HG03045 (cell line): ENCODE results near the gene UACA.
"Not testable (repeated sequence)": the region's sequence is repeated elsewhere in the genome, so short reads cannot be mapped to it uniquely, and the experiment has no call there.

Source experiments
- ATAC-seq: cut with Tn5 transposase; IDR thresholded peaks from one replicate; pipeline ENCODE4 v1.9.1; 2021; ENCODE audit warnings: mild to moderate bottlenecking, moderate library complexity; ENCODE audit not compliant: unreplicated experiment

UACA gene

GRCh38 chr15:70753101-70753829 lies 10.1 kb downstream of the UACA start:
- ATAC-seq: no peak

- no peak for ATAC-seq
Measured at GRCh38 chr15:70752193-70752635, 11.1 kb downstream of the UACA start.

DNA sequence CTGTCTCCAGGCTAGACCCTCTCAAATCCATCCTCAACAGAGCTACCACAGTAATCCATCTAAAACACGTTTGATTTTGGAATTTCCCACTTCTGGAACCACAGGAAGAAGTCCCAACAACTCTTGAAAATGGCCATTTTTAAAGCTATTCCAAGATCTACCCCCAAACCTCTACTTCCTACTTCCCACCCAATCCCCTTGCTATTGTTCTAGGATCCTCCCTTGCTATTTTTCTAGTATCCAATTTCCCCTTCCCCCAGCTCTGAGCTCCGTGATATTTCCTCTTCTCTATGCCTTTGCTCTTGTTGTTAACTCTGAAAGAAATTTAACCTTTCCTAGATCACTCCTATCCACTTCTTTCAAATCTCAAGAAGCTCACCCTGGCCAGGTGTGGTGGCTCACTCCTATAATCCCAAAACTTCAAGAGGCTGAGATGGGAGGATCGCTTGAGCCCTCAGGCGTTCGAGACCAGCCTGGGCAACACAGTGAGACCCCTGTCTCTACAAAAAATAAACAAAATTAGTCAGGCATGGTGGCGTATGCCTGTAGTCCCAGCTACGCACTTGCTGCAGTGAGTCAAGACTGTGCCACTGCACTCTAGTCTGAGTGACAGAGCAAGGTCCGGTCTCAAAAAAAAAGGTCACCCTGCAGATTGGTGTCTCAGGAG lies 13.0 kb downstream of the UACA start:
- no peak for ATAC-seq

DNA sequence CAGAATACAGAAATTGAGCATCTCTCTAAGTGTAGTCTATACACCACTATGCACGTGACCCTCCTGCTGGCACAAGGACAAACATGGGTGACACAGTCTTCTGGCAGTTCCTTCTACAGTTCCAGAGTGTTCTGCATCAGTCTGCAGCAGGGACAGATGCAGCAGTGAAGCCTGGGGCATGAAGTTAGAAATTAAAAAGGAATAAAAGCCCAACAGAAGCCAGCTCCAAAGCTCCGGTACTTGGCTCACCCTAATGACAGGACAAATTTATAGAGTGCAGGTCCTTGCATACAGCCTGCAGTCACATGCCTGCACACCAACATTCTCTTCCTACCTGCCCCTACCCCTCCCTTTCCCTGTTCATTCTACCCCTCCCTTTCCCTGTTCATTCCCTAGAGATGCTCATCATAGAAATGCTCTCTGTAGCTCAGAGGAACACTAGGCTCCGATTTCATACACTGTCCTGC lies 15.0 kb downstream of the UACA start:
- ATAC-seq: no peak

GRCh38 chr15:70746598-70746997 lies 16.8 kb downstream of the UACA start:
- ATAC-seq: not testable (repeated sequence)

DNA sequence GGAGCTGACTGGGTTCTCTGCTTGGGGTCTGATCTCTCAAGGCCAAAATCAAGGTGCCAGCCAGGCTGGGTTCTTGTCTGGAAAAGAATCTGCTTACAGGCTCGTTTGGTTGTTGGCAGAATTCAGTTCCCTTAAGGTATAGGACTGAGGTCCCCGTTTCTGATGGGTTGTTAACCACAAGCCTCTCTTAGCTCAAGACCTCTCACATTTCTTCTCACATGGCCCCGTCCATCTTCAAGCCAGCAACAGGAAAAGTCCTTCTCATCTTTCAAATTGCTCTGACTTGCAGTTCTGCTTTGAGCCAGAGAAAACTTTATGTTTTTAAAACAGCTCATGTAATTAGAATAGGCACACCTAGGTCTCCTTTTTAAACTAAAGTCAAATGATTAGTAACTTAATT lies 20.4 kb downstream of the UACA start:
- no peak for ATAC-seq

DNA sequence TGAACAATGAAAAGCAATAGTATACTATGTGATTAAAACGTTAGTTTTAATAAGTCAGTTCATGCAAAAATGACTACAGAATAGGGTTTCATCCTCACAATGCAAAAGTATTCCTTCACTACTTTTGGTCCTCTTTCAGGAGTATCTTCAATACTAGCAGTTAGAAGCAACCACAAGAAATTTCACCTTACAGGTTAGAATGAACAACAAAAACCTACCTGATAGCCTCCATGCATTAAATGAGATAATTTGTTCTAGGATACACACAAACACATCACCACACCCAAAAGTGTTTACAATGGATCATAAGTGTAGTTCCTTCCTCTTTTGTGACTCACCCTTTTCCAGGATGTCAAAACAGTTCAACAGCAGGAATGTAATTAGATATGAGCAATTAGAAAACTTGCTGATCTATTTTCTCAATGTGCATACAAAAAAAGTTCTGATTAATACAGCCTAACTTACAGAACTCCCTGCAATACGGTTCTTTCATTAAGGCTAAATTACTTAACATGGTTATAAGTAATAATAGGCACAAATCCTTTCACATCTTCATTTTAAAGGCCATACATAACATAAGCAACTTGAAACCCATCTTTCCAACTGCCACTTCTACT lies 21.6 kb downstream of the UACA start:
- no peak for ATAC-seq

DNA sequence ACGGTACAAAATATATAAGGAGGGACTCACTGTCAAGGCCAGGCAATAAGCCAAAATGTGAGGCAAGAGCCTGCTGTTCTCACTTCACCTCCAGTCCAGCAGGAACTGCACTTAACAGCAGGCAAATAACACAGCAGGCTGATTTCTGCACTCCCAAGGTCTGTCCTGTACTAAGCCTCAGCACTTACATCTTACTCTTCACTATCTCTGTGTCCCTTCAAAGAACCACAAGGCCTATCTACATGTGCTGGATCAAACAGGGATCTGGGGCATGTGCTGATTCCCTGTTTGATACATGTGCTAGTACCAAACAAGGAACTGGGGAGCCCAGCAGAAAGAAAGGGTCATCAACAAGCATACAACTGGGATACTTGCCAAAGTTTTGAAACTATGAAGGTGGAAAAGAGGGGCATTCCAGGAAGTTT lies 22.2 kb downstream of the UACA start:
- no peak for ATAC-seq

DNA sequence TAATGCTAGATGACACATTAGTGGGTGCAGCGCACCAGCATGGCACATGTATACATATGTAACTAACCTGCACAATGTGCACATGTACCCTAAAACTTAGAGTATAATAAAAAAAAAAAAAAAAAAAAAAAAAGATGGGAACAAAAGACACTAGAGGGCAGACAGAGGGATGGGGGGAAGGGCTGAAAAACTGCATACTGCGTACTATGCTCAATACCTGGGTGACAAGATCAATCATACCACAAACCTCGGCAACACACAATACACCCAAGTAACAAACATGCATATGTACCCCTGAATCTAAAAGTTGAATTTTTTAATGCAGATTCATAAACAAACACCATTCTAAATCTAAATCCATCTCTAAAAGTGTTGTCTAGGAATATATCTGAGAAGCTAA lies 28.3 kb downstream of the UACA start:
- ATAC-seq: not testable (repeated sequence)

DNA sequence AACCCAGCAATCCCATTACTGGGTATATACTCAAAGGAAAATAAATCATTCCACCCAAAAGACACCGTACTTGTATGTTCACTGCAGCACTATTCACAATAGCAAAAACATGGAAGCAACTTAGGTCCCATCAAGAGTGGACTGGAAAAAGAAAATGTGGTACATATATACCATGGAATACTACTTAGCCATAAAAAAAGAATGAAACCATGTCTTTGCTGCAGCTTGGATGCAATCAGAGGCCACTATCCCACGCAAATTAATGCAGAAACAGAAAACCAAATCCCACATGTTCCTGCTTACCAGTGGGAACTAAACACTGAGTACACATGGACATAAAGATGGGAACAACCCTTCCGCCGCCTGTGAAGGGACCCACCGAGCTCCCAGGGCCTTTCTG lies 34.2 kb downstream of the UACA start:
- no peak for ATAC-seq

DNA sequence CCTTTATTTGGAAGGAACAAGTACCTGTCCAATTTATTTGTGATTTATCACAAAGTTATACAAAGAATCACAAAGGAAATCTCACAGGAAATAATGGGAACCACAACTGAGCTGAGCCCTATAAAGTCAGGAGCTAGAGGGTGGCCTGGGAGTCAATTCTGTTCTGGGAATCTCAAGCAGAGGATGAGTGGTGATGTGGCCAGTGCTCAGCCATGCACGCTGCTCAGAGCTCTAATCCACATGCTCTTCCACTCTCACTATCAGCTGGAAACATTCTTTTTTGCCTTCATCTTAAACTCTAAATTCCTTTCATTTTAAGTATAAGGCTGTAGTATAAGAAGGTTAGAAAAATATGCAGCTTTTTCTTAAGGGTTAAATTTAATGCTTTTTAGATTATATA lies 36.6 kb downstream of the UACA start:
- no peak for ATAC-seq

DNA sequence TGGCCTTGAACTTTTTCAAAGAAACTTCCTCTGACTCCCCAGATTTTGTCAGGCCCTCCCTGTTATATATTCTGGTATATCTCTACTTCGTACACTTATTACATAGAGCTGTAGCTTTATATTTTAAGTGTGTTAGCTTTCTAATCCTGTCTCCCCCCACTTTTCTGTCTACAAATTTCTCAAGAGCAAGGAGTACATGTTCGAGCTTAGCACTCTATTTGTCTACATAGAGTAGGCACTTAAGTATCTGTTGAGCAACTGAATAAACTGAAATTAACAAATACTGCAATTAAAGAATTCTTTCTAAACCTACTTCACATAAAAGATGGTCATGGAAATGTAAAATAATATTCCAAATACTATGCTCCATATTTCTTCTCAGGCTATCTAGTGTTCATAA lies 39.4 kb downstream of the UACA start:
- no peak for ATAC-seq

- ATAC-seq: no peak
Measured at GRCh38 chr15:70723122-70723422, 40.3 kb downstream of the UACA start.

DNA sequence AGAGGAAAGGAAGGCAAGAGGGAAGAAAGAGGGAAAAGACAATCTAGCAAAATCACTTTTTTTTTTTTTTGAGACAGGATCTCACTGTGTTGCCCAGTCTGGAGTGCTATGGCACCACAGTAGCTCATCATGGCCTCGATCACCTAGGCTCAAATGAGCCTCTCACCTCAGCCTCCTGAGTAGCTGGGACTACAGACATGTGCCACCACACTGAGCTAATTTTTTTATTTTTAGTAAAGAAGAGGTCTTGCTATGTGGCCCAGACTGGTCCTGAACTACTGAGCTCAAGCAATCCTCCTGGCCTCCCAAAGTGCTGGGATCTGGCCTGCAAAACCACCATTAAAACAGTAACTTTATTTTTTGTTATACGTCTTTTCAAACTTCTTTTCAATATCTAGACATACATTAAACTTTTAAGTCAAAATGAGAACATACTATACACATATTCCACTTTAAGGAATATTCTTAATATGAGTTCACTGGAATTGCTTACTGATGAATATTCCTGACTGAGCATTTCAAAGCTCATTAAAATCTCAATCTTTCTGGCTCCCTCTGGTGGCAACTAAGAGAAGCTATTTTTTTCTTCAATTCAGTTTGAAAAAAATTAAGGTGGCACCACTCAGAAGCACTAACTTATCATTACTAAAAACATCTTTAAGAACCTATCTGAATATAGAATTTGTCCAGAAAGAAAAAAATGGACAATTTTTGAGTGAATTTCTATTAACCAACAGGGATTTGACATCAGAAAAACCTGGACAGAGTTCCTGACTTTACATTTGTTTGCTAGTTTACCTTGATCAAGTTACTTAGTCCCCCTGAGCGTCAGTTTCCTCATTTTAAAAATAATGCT lies 40.9 kb downstream of the UACA start:
- ATAC-seq: no peak

DNA sequence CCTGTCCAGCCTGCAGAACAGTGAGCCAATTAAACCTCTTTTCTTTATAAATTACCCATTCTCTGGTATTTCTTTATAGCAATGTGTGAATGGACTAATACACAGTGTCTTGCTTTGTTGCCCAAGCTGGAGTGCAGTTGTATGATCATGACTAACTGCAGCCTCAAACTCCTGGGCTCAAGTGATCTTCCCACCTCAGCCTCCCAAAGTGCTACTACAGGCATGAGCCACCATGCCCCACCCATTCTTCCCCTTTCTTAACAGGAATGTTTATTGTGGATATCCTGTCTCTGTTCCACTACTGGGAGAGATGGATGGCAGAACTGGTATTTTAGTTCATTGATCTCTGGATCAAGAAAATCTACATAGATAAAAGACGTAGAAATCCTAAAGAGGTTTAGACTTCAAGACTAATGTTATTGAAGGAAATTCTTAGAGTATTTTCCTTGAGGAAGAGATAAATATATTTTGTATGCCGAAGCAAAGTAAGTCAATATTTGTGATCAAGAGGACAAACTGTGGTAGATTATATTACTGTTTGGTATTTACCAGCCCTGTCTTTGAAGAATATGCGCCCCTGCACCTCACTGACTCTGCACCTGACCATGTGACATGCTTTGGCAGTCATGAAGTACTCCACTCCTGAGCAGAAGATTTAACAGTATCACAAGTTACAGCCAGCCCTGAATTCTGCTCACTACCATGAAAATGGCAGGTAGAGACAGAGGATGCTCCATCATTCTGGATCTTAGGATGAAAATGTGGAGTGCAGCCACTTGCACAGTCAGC lies 42.9 kb downstream of the UACA start:
- ATAC-seq: no peak

DNA sequence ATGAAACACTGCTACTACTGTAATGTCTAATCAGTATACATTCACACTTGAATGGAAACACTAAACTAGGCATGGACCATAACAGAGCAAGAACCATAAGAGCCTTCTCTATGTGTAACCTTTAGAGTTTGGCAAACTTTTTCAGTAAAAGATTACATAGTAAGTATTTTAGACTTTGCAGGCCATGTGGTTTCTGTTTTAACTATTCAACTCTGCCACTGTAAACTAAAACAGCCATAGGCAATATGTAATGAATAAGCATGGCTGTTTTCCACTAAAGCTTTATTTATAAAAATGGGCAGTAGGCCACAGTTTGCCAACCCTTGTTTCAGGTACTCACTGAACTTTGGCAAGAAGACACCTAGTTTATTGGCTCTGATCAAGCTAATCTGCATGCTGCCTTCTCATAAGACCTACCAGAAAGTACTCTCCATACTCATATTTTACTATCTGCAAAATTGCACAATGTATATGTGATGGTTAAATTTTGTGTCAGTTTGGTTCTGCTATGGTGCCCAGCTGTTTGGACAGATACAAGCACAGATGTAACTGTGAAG lies 46.0 kb downstream of the UACA start:
- ATAC-seq: no peak

DNA sequence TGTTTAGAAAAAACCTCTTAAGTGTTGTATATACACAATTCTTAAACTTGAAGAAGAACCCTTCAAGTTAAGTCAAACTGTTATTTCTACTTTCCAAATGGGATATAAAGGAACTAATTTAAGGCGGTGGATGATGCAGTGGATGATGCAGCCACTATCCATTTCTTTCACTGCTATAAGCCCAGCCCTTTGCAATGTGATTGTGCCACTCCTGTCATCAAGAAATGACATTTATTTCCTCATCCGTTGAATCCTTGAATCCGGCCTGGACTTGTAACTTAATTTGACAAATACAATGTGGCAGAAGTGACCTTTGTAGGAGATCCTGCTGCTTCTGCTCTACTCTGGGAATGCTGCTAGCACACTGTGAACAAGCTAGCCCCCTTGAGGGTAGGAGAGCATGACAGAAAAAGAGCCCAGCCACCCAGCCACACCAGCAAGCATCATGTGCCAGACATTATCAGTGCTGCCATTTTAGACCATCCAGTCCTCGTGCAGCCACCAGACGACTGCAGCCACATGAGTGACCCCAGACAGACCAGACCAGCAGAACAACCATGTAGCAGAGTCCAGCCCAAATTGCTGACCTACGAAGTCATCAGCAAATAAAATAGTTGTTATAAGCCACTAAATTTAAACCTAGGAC lies 47.4 kb downstream of the UACA start:
- no peak for ATAC-seq

- no peak for ATAC-seq
Measured at GRCh38 chr15:70714565-70714964, 48.8 kb downstream of the UACA start.

DNA sequence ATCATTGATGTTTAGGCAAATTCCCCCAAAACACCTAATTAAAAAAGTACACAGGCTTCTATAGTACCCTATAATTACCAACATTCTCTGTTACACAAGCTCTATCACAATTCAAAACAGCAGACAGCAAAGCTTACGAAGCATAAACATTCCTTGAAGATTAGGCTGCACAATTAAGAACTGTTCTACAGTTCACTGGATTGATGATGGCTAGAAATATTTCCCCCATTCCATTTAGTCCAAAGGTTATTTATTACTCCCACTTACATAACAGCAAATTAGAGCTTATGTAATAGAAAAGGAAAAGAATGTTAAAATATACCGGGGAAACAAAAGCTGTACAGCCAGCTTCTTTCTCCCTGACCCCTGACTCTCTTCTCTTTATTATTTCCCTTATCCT lies 49.3 kb downstream of the UACA start:
- ATAC-seq: no peak

- ATAC-seq: no peak
Measured at GRCh38 chr15:70712271-70712670, 51.1 kb downstream of the UACA start.
